ENCODE data around the gene UBE2E1.
"Not testable (repeated sequence)": the region's sequence is repeated elsewhere in the genome, so short reads cannot be mapped to it uniquely, and the experiment has no call there.

GRCh38 chr3:23912335-23912734 is 106.6 kb downstream of the UBE2E1 start:
- TF ChIP-seq CTCF, EP300, POLR2A (IDR thresholded peaks at IDR 0.05): not testable (repeated sequence)

Measured in gastroesophageal sphincter (tissue), 3 donors.